ENCODE results near the gene PHLDB1.
"Not testable (repeated sequence)": the region's sequence is repeated elsewhere in the genome, so short reads cannot be mapped to it uniquely, and the experiment has no call there.

The PHLDB1 gene

DNA sequence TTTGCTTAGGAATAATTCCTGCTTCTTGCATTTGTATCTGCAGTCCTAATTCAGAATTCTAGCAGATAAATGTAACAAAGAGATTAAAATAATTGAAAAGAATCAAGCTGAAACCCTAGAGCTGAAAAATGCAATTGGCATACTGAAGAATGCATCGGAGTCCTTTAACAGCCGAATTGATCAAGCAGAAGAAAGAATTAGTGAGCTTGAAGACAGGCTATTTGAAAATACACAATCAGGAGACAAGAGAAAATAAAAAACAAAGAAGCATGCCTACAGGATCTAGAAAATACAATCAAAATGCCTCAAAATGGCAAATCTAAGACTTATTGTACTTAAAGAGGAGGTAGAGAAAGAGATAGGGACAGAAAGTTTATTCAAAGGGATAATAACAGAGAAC is 63.8 kb downstream of the PHLDB1 start:
- no peaks in the 10 kb centered on the region for H3K27me3 ChIP-seq (ENCODE audit: control insufficient read depth, insufficient read depth, low read length, poor library complexity, severe bottlenecking)
- 83 to 95% methylated on average over 2 of the region's 2 CpGs for WGBS, 2 experiments
- H3K4me3 ChIP-seq (ENCODE audit: insufficient read depth, low read depth, low read length): no peak overlapping the region
- no peaks in the 10 kb centered on the region for H3K9me3 ChIP-seq (ENCODE audit: control insufficient read depth, low read length)
- H3K27ac ChIP-seq (ENCODE audit: insufficient read depth, low read depth, low read length, poor library complexity, severe bottlenecking): no peak overlapping the region
- no peaks in the 10 kb centered on the region for H3K36me3 ChIP-seq (ENCODE audit: control insufficient read depth, insufficient read depth, low read length)
- no peaks in the 10 kb centered on the region for H3K4me1 ChIP-seq (ENCODE audit: control insufficient read depth, insufficient read depth, low read length)

DNA sequence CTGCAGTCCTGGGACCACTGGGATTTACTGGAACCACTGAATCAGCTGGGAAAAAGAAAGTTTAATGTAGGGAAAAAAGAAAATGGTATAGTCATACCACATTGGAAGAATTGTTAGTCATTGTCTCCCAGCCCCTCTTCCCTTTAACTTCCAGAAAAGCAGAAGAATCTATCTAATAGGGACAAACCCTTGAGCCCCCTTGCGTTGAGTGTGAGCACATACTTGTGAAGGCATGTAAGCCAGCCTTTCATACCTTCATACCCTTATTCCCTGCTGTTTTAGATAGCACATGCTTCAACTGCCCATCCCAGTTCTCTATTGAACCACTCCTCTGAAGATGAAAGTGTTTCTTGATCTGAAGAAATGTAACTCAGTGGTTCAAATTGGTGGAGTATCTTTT is 65.4 kb downstream of the PHLDB1 start:
- no peak overlapping the region for H3K4me3 ChIP-seq (ENCODE audit: insufficient read depth, low read depth, low read length)
- H3K27me3 ChIP-seq (ENCODE audit: control insufficient read depth, insufficient read depth, low read length, poor library complexity, severe bottlenecking): no peaks in the 10 kb centered on the region
- 48 to 67% methylated on average over 1 of the region's 1 CpG for WGBS, 2 experiments

DNA sequence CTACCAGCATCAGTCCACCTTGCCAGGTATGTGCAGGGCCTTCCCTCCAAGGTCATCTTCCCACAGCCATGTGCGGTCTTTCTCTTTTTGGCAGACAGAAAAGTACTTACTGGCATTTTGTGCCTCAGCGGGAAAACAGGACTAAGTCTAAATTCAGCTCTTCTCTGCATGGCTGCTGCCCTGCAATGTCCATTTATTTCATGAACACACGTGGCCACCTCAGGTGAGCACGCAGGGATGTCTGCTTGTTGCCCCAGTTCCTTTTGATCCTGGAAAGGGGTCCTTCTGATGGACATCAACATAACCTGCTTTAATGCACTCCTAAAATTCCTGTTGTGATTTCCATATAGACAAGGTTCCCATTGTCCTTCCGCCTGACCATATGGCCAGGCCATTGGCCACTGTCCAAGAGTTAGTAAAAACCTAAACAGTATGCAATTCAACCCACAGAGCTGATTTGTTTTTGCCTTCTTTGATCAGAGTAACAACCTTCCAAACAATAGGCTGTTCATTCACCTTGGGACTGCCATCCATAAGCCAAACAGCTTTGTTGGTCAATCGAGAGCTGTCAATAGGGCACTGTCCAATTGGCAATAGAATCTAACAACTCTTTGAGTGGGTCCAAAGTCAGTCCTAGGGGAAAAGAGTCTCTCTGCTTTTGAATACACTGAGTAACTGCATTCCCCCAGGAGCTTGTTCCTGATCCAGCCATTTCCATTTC is 66.1 kb downstream of the PHLDB1 start:
- Histone ChIP-seq H3K9me3 (ENCODE audit: control insufficient read depth, low read length) (no peaks in the 10 kb centered on the region), H3K4me1 (ENCODE audit: control insufficient read depth, insufficient read depth, low read length) (no peaks in the 10 kb centered on the region), H3K27ac (ENCODE audit: insufficient read depth, low read depth, low read length, poor library complexity, severe bottlenecking) (no peak overlapping the region), H3K36me3 (ENCODE audit: control insufficient read depth, insufficient read depth, low read length) (no peaks in the 10 kb centered on the region), H3K4me3 (ENCODE audit: insufficient read depth, low read depth, low read length) (no peak overlapping the region), H3K27me3 (ENCODE audit: control insufficient read depth, insufficient read depth, low read length, poor library complexity, severe bottlenecking) (no peaks in the 10 kb centered on the region)
- WGBS, 2 experiments: 88 to 90% methylated on average over 6 of the region's 6 CpGs

More for the DNA sequence above, 65.4 kb downstream of the PHLDB1 start:
- no peaks in the 10 kb centered on the region for H3K9me3 ChIP-seq (ENCODE audit: control insufficient read depth, low read length)
- no peak overlapping the region for H3K27ac ChIP-seq (ENCODE audit: insufficient read depth, low read depth, low read length, poor library complexity, severe bottlenecking)
- no peaks in the 10 kb centered on the region for H3K36me3 ChIP-seq (ENCODE audit: control insufficient read depth, insufficient read depth, low read length)
- no peaks in the 10 kb centered on the region for H3K4me1 ChIP-seq (ENCODE audit: control insufficient read depth, insufficient read depth, low read length)

DNA sequence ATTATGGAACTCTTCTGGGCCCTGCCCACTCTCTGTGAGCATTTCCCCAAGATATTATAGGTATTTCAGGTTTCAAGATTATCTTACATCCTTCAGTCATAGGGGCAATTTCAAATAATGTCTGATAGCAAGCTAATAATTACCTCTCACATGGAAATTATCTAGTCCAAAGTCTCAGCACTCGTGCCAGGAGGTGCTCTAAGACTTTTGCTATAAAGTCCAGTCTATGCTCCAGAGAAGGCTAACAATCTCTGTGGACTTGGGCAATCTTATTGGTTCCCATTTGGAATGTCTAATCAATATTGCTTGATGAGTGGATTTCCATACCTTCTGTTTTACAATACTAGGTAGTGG is 66.6 kb downstream of the PHLDB1 start:
- H3K27me3 ChIP-seq (ENCODE audit: control insufficient read depth, insufficient read depth, low read length, poor library complexity, severe bottlenecking): no peaks in the 10 kb centered on the region
- H3K4me1 ChIP-seq (ENCODE audit: control insufficient read depth, insufficient read depth, low read length): no peaks in the 10 kb centered on the region
- WGBS, 2 experiments: 92 to 96% methylated on average over 1 of the region's 1 CpG
- H3K36me3 ChIP-seq (ENCODE audit: control insufficient read depth, insufficient read depth, low read length): no peaks in the 10 kb centered on the region
- no peak overlapping the region for H3K4me3 ChIP-seq (ENCODE audit: insufficient read depth, low read depth, low read length)
- H3K9me3 ChIP-seq (ENCODE audit: control insufficient read depth, low read length): no peaks in the 10 kb centered on the region
- H3K27ac ChIP-seq (ENCODE audit: insufficient read depth, low read depth, low read length, poor library complexity, severe bottlenecking): no peak overlapping the region

DNA sequence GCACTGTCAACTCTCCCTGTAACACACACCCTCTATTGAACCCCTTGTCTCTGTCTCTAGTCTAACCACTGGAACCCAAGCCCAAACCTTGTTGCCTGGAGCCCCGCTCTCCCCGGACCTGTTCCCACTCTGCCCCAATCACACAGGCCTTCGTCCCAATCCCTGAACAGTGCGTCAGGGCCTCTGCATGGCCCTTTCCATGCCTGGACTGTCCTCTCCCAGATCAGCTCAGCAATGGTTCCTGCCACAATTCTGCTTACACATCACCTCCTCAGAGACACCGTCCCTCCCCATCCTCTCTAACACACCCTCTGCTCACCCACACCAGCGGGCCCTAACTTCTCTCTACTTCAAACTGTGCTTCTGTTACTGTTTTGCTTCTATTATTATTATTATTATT is 70.6 kb downstream of the PHLDB1 start:
- 95 to 97% methylated on average over 5 to 6 of the region's 6 CpGs for WGBS, 2 experiments
- H3K27ac ChIP-seq (ENCODE audit: insufficient read depth, low read depth, low read length, poor library complexity, severe bottlenecking): no peak overlapping the region

DNA sequence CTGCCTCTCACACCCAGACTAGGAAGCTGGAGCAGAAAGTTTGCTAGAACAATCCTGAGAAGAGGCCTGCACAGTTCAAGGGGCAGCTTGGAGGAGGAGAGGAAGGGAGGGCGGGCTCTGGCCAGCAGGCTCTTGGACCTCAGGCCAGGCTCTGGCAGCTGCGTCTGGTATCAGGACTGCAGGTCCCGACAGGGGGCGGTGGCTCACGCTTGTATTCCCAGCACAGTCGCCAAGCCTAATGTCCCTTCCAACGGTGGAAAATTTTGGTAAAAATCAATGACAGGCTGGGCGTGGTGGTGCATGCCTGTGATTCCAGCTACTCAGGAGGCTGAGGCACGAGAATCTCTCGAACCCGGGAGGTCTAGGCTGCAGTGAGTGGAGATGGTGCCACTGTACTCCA is 71.5 kb downstream of the PHLDB1 start:
- H3K27ac ChIP-seq (ENCODE audit: insufficient read depth, low read depth, low read length, poor library complexity, severe bottlenecking); H3K36me3 ChIP-seq (ENCODE audit: control insufficient read depth, insufficient read depth, low read length); H3K4me3 ChIP-seq (ENCODE audit: insufficient read depth, low read depth, low read length); H3K27me3 ChIP-seq (ENCODE audit: control insufficient read depth, insufficient read depth, low read length, poor library complexity, severe bottlenecking); H3K4me1 ChIP-seq (ENCODE audit: control insufficient read depth, insufficient read depth, low read length); H3K9me3 ChIP-seq (ENCODE audit: control insufficient read depth, low read length): not testable (repeated sequence)
- 45% methylated on average over 11 of the region's 11 CpGs for WGBS, 2 experiments

More for the DNA sequence above, 70.6 kb downstream of the PHLDB1 start:
- no peaks in the 10 kb centered on the region for H3K4me1 ChIP-seq (ENCODE audit: control insufficient read depth, insufficient read depth, low read length)
- no peak overlapping the region for H3K4me3 ChIP-seq (ENCODE audit: insufficient read depth, low read depth, low read length)
- no peaks in the 10 kb centered on the region for H3K27me3 ChIP-seq (ENCODE audit: control insufficient read depth, insufficient read depth, low read length, poor library complexity, severe bottlenecking)
- no peaks in the 10 kb centered on the region for H3K9me3 ChIP-seq (ENCODE audit: control insufficient read depth, low read length)
- no peaks in the 10 kb centered on the region for H3K36me3 ChIP-seq (ENCODE audit: control insufficient read depth, insufficient read depth, low read length)

DNA sequence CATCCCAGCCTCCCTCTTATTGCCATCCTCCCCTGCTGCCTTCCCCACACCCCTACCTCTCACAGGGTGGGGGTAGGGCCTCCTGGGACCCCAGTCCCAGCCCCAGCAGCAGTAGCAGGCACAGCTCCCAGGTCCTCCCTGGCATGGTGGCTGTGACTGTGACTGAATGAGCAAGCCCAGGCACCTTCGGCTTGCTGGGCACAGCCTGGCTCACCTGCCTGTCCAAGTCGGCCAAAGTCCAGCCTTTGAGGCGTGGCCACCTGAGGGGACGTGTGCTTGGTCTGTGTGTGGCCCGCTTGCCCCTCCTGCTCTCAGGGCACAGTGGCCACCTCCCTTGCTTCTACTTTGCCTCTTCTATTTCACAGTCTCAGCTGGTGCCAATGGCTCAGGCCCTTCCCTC is 72.1 kb downstream of the PHLDB1 start, which contains the start of gene TREH:
Gene TREH (minus strand): TSS at position 168 of the 400 bp plus-strand sequence. CDS start 23 bp downstream, at position 145.
- no peak within 1 kb of the TSS for H3K27ac ChIP-seq (ENCODE audit: insufficient read depth, low read depth, low read length, poor library complexity, severe bottlenecking)

DNA sequence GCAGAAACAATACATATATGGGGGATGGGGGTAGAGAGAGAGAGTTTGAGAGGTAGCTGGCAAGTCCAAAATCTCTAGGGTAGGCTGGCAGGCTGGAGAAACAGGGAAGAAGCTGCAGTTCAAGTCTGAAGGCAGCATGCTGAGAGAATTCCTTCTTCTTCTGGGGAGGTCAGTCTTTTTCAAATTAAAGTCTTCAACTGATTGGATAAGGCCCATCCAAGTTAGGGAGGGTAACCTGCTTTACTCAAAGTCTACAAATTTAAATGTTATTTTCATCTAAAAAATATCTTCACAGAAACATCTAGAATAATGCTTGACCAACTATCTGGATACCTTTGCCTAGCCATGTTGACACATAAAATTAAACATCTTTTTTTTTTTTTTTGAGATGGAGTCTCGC is 75.0 kb downstream of the PHLDB1 start:
- whole genome bisulfite sequencing, 2 experiments: 100% methylated on average over 1 of the region's 1 CpG
- Histone ChIP-seq H3K27me3 (ENCODE audit: control insufficient read depth, insufficient read depth, low read length, poor library complexity, severe bottlenecking) (no peaks in the 10 kb centered on the region), H3K4me3 (ENCODE audit: insufficient read depth, low read depth, low read length) (no peak overlapping the region), H3K36me3 (ENCODE audit: control insufficient read depth, insufficient read depth, low read length) (no peaks in the 10 kb centered on the region), H3K4me1 (ENCODE audit: control insufficient read depth, insufficient read depth, low read length) (no peaks in the 10 kb centered on the region), H3K9me3 (ENCODE audit: control insufficient read depth, low read length) (no peaks in the 10 kb centered on the region), H3K27ac (ENCODE audit: insufficient read depth, low read depth, low read length, poor library complexity, severe bottlenecking) (no peak overlapping the region)

More for the DNA sequence above, 72.1 kb downstream of the PHLDB1 start, which contains the start of gene TREH:
- Histone ChIP-seq H3K9me3 (ENCODE audit: control insufficient read depth, low read length) (no peaks in the 10 kb centered on the region), H3K36me3 (ENCODE audit: control insufficient read depth, insufficient read depth, low read length) (no peaks in the 10 kb centered on the region), H3K27me3 (ENCODE audit: control insufficient read depth, insufficient read depth, low read length, poor library complexity, severe bottlenecking) (no peaks in the 10 kb centered on the region), H3K4me3 (ENCODE audit: insufficient read depth, low read depth, low read length) (no peak within 1 kb of the TSS), H3K4me1 (ENCODE audit: control insufficient read depth, insufficient read depth, low read length) (no peaks in the 10 kb centered on the region)
- 91 to 95% methylated on average over 5 of the region's 5 CpGs for WGBS, 2 experiments

DNA sequence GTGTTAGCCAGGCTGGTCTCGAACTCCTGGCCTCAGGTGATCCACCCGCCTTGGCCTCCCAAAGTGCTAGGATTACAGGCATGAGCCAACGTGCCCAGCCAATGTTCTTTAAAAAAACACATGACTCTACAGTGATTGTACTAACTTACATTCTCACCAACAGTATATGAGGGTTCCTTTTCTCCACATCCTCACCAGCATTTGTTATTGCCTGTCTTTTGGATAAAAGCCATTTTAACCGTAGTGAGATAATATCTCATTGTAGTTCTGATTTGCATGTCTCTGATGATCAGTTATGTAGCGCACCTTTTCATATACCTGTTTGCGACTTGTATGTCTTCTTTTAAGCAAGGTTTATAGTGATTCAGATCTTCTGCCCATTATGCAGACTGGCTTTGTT is 75.5 kb downstream of the PHLDB1 start:
- WGBS, 2 experiments: 91 to 93% methylated on average over 6 of the region's 6 CpGs
- H3K27ac ChIP-seq (ENCODE audit: insufficient read depth, low read depth, low read length, poor library complexity, severe bottlenecking); H3K4me1 ChIP-seq (ENCODE audit: control insufficient read depth, insufficient read depth, low read length); H3K36me3 ChIP-seq (ENCODE audit: control insufficient read depth, insufficient read depth, low read length); H3K9me3 ChIP-seq (ENCODE audit: control insufficient read depth, low read length); H3K27me3 ChIP-seq (ENCODE audit: control insufficient read depth, insufficient read depth, low read length, poor library complexity, severe bottlenecking); H3K4me3 ChIP-seq (ENCODE audit: insufficient read depth, low read depth, low read length): not testable (repeated sequence)

DNA sequence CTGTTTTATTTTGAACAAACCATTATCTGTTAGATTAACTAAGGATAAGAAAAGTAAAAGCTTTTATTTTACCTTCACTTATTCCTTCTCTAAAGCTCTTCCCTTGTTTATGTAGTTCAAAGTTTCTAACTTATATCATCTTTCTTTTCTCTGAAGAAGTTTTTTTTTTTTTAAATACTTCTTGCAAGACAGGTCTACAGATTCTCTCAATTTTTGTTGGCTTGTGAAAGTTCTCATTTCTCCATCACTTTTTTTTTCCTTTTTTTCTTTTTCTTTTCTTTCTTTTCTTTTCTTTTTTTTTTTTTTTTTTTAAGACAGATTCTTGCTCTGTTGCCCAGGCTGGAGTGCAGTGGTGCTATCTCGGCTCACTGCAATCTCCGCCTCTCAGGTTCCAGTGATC is 76.8 kb downstream of the PHLDB1 start:
- H3K9me3 ChIP-seq (ENCODE audit: control insufficient read depth, low read length): no peaks in the 10 kb centered on the region
- H3K36me3 ChIP-seq (ENCODE audit: control insufficient read depth, insufficient read depth, low read length): no peaks in the 10 kb centered on the region
- no peak overlapping the region for H3K27ac ChIP-seq (ENCODE audit: insufficient read depth, low read depth, low read length, poor library complexity, severe bottlenecking)
- H3K4me3 ChIP-seq (ENCODE audit: insufficient read depth, low read depth, low read length): no peak overlapping the region
- WGBS, 2 experiments: 88 to 92% methylated on average over 2 of the region's 2 CpGs
- no peaks in the 10 kb centered on the region for H3K4me1 ChIP-seq (ENCODE audit: control insufficient read depth, insufficient read depth, low read length)
- H3K27me3 ChIP-seq (ENCODE audit: control insufficient read depth, insufficient read depth, low read length, poor library complexity, severe bottlenecking): no peaks in the 10 kb centered on the region

Measured in ectodermal cell (in vitro differentiated cells).